OCI-LY7 (cell line): ENCODE data around the gene CEPT1. TPM values are rescaled to one million over a fixed set of nuclear protein-coding genes. Genes with fewer than 3 reads are reported as not detected.

Source experiments
- BruUV-seq: library from RNA; stranded (reverse); fragments of 400-500 nt; replicated peaks from 2 replicates; lab custom pipeline; 2021; lab: Mats Ljungman, UMichigan
- CTCF ChIA-PET: fragments of 300-600 bp; sonication (Branson Sonifier 250); formaldehyde crosslinking; loops from one replicate; lab custom pipeline; 2022; ENCODE audit warnings: antibody characterized with exemption; ENCODE audit not compliant: unreplicated experiment; lab: Charles Lee
- POLR2A ChIA-PET: fragments of 300-600 bp; sonication (Branson Sonifier 250); formaldehyde crosslinking; loops from one replicate; lab custom pipeline; 2022; ENCODE audit warnings: antibody characterized with exemption; lab: Charles Lee
- DNase-seq: peaks from one replicate; pipeline ENCODE4 v3.0.0-alpha.2; 2015; ENCODE audit warnings: low spot score
- H2AFZ ChIP-seq: fragments of 200-600 bp; sonication (generic), shearing (Covaris generic); 2 replicates; pipeline ENCODE4 v1.6.1; 2014; ENCODE audit warnings: mild to moderate bottlenecking, antibody characterized with exemption, low read length, moderate library complexity
- H3K27ac ChIP-seq: fragments of 200-600 bp; sonication (generic); 2 replicates; pipeline ENCODE4 v1.5.1; 2014; ENCODE audit warnings: mixed run types, low read depth, mild to moderate bottlenecking, moderate library complexity, low read length, inconsistent platforms; ENCODE audit not compliant: poor library complexity, severe bottlenecking
- H3K36me3 ChIP-seq: fragments of 200-600 bp; sonication (generic); 2 replicates; pipeline ENCODE4 v1.6.1; 2014; ENCODE audit warnings: mild to moderate bottlenecking, antibody characterized with exemption, low read length, moderate library complexity, mixed read lengths; ENCODE audit not compliant: insufficient read depth
- H3K4me1 ChIP-seq: fragments of 200-600 bp; sonication (generic); 2 replicates; pipeline ENCODE4 v1.5.1; 2014; ENCODE audit warnings: mild to moderate bottlenecking, low read length; ENCODE audit not compliant: insufficient read depth, poor library complexity, severe bottlenecking
- H3K4me2 ChIP-seq: fragments of 200-600 bp; sonication (generic); 2 replicates; pipeline ENCODE4 v1.6.1; 2014; ENCODE audit warnings: mild to moderate bottlenecking, low read length
- H3K4me3 ChIP-seq: fragments of 200-600 bp; sonication (generic); 2 replicates; pipeline ENCODE4 v1.5.1; 2014; ENCODE audit warnings: mild to moderate bottlenecking, low read depth, low read length; ENCODE audit not compliant: poor library complexity, severe bottlenecking
- H3K79me2 ChIP-seq: fragments of 200-600 bp; sonication (generic); 2 replicates; pipeline ENCODE4 v1.6.1; 2016; ENCODE audit warnings: low read depth, mild to moderate bottlenecking, low read length, moderate library complexity, mixed read lengths; ENCODE audit not compliant: insufficient read depth
- H3K9me2 ChIP-seq: fragments of 200-600 bp; sonication (generic); 2 replicates; pipeline ENCODE4 v1.6.1; 2016; ENCODE audit warnings: mild to moderate bottlenecking, low read length, mixed read lengths; ENCODE audit not compliant: insufficient read depth
- H3K9me3 ChIP-seq: fragments of 200-600 bp; sonication (generic); 2 replicates; pipeline ENCODE4 v1.6.1; 2014; ENCODE audit warnings: mild to moderate bottlenecking, mixed run types, low read length, mixed read lengths
- H4K20me1 ChIP-seq: fragments of 200-600 bp; sonication (generic); 2 replicates; pipeline ENCODE4 v1.6.1; 2014; ENCODE audit warnings: mild to moderate bottlenecking, antibody characterized with exemption, low read length, moderate library complexity, mixed read lengths; ENCODE audit not compliant: insufficient read depth
- EZH2phosphoT487 ChIP-seq: fragments of 200-600 bp; sonication (generic); IDR thresholded peaks from 2 replicates; pipeline ENCODE4 v1.6.1; 2018; ENCODE audit warnings: low read depth, borderline replicate concordance, mild to moderate bottlenecking, mixed run types, antibody characterized with exemption, low read length, moderate library complexity, mixed read lengths
- intact Hi-C: fragments of 100-400 bp; cut with micrococcal nuclease; formaldehyde crosslinking; loops from one replicate; pipeline ENCODE4 v1.10.0; 2022; ENCODE audit not compliant: unreplicated experiment
- small RNA-seq: library from RNA; depleted of rRNA; stranded (forward); fragments of <200 nt; gene quantifications from one replicate; pipeline ENCODE3, GENCODE V24; 2014
- total RNA-seq, 2 experiments: library from RNA; depleted of rRNA in 1 of 2; stranded (reverse); fragments of >200 nt in 1 of 2; shearing (Covaris generic) in 1 of 2; gene quantifications; 2 replicates each; pipeline ENCODE4 v1.2.3, GENCODE V29; 2014 to 2022
- TF ChIP-seq, protein P1 (sequence below): fragments of 200-600 bp; sonication (generic); conservative IDR thresholded peaks from 2 replicates; pipeline ENCODE4 v1.5.1; 2014; ENCODE audit warnings: mild to moderate bottlenecking, antibody characterized with exemption, low read length, moderate library complexity, mixed read lengths

The CEPT1 gene
- total RNA-seq, 2 experiments from 2014 or later: 44.9 to 59.0 TPM

DNA sequence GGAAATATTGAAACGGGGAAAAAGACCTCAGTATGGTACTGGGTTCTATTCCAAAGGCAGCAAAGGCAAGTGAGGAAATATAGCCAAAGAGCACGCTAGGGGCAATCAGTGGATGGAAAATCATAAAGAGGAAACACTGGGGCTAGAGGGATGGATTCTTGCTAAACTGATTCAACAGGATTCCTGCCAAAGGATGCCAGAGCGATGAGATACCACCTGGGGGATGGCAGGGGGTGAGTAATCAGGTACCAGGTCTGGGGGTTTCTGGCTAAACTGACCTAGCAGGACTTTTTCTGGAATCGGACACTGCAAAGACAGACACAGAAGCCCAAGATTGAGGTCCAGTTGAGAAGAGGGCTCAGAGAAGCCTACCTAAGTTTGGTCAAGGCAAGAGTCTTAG is 94.2 kb downstream of the CEPT1 start:
- Histone ChIP-seq H3K9me2 (no peaks in the 10 kb centered on the region), H3K4me1 (peaks cover 19% of the 10 kb centered on the region), H2AFZ (no peak overlapping the region), H3K36me3 (peaks cover 31% of the 10 kb centered on the region), H3K4me3 (no peak overlapping the region), H3K27ac (no peak overlapping the region), H4K20me1 (no peaks in the 10 kb centered on the region), H3K9me3 (no peaks in the 10 kb centered on the region), H3K79me2 (no peaks in the 10 kb centered on the region; the same call in 1 of the 2 replicates), H3K4me2 (no peak overlapping the region)
- DNase-seq: no peak
- ChIA-PET POLR2A (no interaction called here), CTCF (no interaction called here)
- intact Hi-C loops: no loop called here
- TF ChIP-seq, protein P1, sequence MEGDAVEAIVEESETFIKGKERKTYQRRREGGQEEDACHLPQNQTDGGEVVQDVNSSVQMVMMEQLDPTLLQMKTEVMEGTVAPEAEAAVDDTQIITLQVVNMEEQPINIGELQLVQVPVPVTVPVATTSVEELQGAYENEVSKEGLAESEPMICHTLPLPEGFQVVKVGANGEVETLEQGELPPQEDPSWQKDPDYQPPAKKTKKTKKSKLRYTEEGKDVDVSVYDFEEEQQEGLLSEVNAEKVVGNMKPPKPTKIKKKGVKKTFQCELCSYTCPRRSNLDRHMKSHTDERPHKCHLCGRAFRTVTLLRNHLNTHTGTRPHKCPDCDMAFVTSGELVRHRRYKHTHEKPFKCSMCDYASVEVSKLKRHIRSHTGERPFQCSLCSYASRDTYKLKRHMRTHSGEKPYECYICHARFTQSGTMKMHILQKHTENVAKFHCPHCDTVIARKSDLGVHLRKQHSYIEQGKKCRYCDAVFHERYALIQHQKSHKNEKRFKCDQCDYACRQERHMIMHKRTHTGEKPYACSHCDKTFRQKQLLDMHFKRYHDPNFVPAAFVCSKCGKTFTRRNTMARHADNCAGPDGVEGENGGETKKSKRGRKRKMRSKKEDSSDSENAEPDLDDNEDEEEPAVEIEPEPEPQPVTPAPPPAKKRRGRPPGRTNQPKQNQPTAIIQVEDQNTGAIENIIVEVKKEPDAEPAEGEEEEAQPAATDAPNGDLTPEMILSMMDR: no peak
- TF ChIP-seq EZH2phosphoT487: no peak
- BruUV-seq: no TSS peak

Small RNA genes within 50 kb of the gene (small RNA-seq; reads per million reads assigned to genes)
- gene AL355816.1: not detected

Other genes starting within 250 kb of the CEPT1 start
- gene LRIF1, start 176.3 kb upstream of the CEPT1 start, total RNA-seq (2014; rRNA removed; shearing (Covaris generic)): 6.6 and 7.1 TPM in 2 replicates
- gene LRIF1, start 176.3 kb upstream of the CEPT1 start, total RNA-seq (2022): 10.0 and 12.2 TPM in 2 replicates
- 75.2 and 84.2 TPM in 2 replicates for gene DRAM2, start 130 bp upstream of the CEPT1 start, total RNA-seq (2014; rRNA removed; shearing (Covaris generic))
- gene DRAM2, start 130 bp upstream of the CEPT1 start, total RNA-seq (2022): 83.5 and 87.9 TPM in 2 replicates
- 34.4 and 39.9 TPM in 2 replicates for gene DENND2D, start 60.4 kb downstream of the CEPT1 start, total RNA-seq (2014; rRNA removed; shearing (Covaris generic))
- 9.8 and 13.5 TPM in 2 replicates for gene DENND2D, start 60.4 kb downstream of the CEPT1 start, total RNA-seq (2022)
- 37.1 and 50.6 TPM in 2 replicates for gene CHI3L2, start 87.5 kb downstream of the CEPT1 start, total RNA-seq (2014; rRNA removed; shearing (Covaris generic))
- 88.7 and 95.4 TPM in 2 replicates for gene CHI3L2, start 87.5 kb downstream of the CEPT1 start, total RNA-seq (2022)
- not detected in 2 replicates for gene CHIA, start 150.6 kb downstream of the CEPT1 start, total RNA-seq (2014; rRNA removed; shearing (Covaris generic))
- gene CHIA, start 150.6 kb downstream of the CEPT1 start, total RNA-seq (2022): not detected in 2 replicates